Measurements from ENCODE around the gene UTRN.
A peak's percentile ranks its signal among the peaks of the same experiment; 100 is the strongest.

Gene UTRN

DNA sequence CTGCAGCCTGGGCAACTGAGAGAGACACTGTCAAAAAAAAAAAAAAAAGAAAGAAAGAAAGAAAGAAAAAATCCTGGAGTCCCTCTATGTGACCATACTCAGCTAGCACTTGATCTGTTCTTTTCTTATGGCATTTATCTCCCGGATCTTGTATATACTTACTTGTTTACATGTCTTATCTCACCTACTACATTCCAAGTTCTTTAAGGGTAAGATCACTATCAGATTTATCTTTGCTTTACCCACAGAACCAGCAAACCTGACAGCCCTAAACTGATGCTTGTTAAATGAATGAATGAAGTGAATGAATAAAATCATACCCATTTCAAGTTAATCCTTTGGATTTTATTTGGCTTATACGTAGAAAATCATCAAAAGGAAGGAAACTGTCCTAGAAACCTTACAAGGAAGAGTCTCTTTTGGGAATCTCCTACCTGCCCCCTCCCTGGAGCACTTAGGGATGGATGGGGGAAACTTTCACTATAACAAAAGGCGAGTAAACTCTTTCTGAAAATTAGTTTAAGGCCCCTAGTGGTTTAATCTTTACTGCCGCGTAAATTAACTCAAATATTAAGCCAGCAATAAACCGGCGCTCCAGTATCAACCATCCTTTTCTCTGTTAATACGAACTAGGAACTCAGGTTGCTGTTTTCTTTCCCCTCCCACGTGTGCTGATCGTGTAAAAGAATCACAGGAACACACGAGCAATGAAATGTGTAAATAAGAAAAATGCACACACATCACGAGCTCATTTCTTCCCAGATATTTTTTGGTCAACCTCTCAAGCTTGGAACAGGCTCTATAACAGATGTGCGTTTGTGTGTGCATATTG, 1.3 kb upstream of the UTRN start:
- no peak for DNase-seq

DNA sequence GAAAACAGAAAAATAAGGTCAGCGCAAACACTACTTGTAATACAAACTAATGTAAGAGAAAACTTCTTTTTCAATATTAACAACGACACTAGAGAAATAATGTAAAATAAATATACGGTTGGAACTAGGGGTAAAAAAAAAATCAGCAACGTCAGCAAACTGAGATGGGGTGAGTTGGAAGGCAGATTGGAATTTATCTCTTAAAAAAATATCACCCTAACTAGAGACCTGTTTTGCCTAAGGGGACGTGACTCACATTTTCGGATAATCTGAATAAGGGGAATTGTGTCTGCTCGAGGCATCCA, 705 bp upstream of the UTRN start:
- DNase-seq, result no peak

DNA sequence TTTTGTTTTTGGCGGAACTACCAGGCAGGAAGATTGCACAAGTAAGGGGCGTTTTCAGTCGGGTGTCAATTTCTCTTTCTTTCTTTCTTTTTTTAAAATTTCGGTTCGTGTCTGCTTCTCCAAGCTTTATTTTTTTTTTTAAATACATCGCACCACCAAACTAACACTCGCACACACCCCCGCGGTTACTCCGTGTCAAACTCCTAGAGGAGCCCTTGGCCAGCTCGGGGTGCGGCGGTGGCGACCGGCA, 338 bp downstream of the UTRN start:
- peak in 1 of 5 experiments; percentile 69 for DNase-seq

DNA sequence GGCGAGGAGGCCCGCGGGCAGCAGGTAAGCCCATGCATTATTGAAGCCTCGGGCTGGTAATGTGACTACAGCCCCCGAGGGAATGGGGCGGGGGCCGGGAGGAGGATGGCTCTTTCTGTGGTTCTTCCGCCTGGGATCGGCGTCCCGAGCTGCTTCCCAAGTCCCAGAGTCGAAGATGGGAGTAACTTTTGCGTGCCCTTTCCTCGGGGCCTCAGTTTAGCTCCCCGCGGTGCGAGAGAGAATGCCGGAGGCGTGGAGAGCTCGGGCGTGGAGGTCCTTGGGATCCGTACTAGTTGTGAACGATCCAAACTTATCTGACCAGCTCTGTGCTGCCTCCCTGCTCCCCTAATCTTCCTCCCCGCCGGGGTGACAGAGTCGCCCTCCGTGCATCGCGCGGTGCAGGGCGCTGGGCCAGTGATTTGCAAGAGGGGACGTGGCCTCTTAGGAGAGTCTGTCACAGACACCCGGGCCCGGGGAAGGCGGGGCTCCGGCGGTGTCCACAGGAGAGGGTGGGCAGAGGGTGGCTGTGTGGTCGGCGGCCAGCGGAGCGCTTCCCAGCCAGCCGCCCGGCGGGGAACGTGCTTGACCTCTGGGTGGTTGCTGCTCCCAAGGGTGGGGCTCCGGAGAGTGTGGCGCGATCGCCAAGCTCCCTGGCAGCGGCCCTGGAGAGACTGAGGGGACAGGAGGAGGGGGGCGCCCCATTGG, 815 bp downstream of the UTRN start:
- peak in 4 of 5 experiments; percentile 9 to 57 (median 24) for DNase-seq

DNA sequence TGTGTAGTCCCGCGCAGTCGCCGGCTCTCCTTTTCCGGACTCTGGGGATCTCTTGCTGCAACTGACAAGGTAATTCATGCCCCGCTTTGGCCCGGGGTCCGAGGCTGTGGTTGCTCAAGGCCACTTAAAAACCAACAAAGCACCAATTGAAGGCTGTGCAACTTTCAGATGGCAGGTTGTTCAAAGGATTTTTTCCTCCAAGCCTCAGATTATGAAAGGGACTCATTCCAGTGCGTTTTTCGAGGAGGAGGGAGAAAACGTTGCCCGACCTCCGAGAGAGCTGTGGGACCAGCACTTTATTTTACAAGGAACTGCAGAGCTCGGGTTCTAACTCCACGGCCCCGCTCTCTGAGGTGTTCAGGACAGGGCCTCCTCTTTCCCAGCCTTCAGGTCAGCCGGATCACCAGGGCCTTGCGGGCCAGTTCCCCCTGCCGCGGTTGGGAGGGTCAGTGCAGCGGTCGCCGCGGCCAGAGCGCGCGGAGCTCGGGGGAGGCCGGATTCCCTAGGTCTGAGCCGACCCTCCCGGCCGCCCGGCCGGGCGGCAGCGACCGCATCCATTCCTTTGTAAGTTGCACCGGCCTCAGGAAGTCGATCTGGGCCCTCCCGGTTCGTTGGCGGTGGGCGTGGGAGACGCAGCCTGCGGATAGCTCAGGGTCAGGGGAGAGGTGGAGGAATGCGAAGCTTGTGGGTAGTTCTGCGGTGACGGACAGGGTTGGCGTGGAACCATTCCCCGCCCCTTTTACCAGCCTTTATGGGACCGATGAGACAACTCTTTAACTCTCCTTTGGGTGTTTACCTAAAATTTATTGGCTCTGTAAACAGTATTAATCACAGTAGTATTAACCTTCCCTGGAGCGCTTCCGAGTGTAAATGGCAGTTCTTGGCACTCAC, 1.6 kb downstream of the UTRN start:
- peak in 1 of 5 experiments; percentile 45 for DNase-seq

DNA sequence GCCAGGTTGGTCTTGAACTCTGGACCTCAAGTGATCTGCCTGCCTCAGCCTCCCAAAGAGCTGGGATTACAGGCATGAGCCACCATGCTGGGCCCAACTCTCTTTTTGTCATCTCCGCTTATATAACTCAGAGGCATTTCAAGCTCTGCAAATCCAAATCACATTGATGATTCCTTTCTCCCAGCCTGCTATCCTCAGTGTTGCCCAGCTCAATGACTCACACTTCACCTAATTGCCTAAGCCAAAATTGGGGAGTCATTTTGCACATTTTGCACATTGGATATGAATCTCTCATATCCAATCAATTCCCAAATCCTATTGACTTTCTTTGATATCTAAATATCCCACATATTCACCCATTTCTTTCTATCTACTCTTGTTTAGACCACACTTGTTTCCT, 3.9 kb downstream of the UTRN start:
- no peak for DNase-seq

DNA sequence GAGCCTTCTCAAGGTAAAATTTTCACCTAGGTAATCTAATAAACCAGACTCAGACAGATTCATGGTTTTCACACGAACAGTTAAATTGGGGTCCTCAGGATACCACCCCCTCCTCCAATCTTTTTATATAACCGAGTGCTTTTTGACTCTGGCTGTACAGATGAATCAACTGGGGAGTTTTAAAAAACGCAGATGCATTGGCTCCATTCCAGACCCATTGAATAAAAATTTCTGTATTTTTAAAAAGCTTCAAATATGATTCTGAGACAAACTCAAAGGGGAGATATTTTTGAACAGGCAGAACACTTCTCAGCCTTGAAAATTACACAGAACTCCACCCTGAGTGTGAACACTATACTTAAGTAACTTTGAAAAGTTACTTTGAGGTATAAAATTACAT, 7.2 kb downstream of the UTRN start:
- DNase-seq, result no peak

DNA sequence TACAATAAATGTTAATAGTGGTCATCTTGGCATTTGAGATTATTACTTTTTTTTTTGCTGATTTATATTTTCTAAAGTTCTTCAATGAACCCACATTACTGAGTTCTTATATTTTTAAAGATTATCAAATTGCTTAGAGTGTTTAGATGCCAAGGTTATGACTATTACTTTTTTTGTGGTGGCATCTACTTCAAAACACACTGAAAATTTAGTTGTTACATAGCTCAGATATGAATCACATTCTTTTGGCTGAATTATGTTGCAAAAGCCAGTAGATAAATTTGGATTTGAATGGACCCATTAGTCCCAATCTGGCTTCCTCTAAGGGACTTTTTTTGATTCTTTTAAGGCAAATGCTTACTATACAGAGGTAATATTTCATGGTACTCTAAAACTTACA, 8.9 kb downstream of the UTRN start:
- no peak for DNase-seq

DNA sequence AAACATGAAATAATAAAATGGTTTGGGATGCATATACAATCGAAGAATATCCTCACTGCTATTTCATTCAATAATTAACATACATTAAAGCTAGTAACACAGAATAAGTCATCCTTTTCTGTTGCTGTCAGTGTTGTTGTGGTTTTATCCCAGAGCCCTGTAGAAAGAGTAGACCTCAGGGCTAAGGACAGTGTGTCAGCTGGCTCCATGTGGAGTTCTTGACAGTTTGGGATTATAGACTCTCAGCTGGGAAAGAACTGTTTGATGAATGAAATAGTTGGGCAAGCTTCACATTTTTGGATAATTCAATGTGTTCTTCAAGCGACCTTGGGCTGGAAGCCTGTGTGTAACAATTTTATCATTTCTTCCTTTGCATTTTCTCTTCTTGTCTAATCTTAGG, 10.1 kb downstream of the UTRN start:
- DNase-seq, result no peak

DNA sequence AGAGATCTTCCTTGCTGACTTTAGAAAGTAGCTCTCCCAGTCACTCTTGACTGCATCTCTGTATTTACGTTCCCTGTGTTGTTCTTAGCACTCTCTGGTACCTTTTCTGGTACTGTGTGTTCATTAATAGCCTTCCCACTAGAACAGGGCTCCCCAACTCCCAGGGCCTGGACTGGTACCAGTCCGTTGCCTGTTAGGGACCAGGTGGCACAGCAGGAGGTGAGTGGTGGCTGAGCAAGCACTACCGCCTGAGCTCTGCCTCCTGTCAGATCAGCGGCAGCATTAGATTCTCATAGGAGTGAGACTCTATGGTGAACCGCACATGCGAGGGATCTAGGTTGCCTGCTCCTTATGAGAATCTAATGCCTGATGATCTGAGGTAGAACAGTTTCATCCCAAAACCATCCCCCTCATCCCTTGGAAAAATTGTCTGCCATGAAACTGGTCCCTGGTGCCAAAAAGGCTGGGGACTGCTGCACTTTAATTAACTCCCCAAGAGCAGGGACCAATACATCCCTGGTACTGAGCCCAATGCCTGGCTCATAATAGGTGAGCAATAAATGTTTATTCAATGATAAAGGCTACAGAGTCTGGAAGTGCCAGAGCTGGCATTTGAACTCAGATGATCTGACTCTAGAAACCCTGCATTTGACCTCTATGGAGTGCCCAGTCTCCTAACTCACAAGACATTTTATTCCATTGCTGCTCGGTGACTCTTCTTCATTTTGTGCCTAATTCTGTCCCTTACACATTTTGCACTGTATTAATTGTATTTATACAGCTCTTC, 11.0 kb downstream of the UTRN start:
- no peak for DNase-seq

DNA sequence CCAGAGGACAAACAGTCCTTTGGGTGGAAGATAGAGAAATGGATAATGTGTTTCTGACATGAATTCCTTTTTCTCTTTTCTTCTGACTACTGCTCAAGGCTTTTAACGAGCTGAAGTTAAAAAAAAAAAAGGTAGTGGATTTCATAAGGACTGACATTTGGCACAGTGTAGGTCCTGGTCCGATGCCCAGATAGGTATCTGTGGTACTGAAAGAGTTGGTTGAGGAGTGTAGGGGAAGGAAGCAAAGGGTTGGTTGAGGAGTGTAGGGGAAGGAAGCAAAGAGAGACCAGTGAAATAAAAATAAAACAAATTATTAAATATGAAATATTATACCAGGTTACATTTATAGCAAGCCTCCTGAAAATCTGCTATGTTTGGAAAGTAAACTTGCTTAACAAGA, 11.8 kb downstream of the UTRN start:
- no peak for DNase-seq

DNA sequence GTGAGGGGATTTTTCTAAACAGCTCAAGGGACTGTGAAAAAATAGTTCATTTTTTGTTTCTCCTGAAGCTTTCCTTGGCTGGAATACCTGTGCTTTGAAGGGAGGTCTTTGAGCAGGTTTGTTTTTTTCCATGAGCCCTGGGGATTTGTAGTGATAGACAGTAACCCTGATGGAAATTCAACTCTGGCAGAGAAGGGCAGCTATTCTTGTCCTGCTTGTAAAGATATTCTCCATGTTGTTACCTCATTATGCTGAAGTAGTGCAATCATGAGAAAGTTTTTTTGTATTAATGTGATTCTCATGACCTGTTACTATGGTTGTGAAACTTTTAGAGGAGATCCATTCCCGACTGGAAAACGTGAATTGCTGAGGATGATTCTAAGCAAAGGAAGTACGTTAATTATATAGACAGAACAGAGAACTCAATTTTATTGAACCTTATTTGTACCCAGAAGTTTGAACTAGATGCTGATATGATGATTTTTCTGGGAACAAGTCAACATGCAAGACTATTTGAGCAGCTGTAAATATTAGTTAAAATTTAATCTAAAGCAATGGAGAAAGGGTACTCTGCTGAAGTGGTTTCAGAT, 12.5 kb downstream of the UTRN start:
- no peak for DNase-seq

DNA sequence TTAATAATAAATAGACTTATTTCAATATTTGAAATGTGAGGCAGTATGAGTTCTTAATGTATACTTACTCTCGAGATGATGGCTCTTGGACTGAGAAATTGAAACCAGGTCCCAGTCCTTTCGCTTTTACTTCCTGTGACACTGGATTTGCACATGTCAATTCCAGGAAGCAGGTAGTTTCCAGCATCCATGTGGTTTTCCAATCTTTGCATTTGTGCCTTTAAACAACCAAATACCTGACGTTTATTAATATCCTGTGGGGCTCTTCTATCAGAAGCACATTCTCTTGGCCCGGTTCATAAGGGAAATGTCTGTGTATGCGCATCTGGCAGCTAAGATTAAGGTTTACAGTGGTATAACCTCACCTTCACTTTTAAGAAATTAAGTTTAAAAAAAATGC, 13.1 kb downstream of the UTRN start:
- no peak for DNase-seq

DNA sequence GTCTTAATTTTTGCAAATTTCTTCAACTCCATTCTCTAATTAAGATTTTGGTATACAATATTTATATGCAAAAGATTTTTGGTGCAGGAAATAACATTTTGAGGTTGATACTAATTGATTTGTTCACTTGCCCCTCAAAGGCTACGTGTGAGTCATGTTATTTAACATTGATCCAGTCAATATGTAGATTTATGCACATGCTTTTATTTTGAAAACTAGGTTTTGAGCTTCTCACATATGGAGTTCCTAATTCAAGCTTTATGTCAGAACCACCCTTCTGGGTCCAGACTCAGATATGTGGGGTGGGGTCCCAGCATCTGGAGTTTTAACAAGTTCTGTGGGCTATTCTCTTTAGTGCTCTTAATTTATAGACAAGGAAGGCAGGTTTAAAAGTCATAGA, 13.8 kb downstream of the UTRN start:
- DNase-seq, result no peak

DNA sequence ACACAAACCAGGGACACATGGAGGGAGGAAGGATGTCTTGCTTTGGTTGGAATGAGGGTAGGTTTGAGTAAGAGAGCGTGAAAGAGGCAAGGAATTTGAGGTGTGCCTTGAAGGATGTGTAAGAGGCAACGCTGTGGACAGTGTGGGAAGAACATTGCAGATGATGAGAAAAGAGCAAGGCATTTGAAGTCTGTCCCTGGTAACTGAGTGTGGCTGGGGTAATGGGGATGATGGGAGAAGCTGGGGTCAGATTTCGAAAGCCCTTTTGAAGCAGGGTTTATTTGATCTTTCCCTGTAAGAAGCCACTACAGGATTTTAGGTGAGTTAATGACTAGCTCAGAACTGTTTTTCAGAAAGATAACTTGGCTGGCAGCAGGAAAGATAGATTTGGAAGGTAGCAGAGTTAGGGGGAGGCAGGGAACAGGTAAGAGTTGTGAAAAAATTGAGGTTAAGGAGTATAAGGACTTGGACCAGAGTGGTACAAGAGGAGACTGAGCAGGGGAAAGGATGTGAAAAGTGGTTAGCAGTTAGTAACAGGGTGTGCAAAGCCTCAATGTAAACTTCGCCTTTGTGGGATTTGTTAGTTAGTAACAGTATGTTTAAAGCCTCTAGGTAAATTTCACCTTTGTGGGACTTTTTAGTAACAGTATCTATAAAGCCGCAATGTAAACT, 17.7 kb downstream of the UTRN start:
- DNase-seq, result peak in 2 of 5 experiments; percentile 18 to 24

DNA sequence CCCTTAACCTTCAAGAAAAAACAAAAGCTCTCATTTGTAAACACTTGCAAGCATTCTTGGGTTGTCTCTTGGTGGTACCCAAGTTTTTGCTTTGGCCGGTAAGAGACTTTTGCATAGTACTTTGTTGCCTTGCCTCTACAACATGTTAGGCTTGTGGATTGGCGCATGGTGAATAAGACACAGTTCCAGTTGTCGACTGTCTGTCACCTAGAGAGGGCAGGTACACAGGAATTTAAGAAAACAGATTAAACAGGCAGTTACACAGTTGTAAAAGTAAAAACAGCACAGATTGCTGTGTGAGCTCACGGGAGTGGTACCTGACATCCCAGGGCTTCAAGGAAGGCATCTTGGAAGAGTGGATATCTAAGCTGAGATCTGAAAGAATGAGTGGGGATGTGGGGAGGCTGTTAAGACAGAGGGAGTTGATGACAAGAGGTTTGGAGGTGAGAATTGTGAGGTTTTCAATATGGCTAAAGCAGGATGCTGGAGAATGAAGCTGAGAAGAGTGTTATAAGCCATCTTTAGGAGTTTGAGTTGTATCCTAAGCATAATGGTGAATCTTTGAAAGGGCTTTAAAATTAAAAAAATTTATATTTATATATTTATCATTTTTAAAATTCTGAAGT, 19.2 kb downstream of the UTRN start:
- peak in 2 of 5 experiments; percentile 31 to 33 for DNase-seq

DNA sequence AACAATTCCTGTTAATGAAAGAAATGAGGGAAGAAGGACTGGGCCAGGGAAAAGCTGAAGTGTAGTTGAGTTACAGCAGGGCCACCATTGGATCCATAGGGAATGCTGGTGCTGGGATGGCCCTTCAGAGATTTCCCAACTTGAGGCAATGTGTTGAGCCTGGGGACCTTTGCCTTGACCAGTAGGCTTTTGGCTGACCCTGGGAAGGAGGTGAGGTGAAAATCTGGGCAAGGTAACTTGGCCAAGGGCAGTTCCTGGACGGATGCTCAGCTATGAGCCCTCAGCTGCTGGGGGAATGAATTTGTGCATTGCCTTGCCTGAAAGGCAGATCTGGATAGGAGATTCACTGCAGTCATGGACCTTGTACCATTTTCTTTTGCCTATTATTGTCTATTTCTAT, 20.4 kb downstream of the UTRN start:
- DNase-seq, result no peak

DNA sequence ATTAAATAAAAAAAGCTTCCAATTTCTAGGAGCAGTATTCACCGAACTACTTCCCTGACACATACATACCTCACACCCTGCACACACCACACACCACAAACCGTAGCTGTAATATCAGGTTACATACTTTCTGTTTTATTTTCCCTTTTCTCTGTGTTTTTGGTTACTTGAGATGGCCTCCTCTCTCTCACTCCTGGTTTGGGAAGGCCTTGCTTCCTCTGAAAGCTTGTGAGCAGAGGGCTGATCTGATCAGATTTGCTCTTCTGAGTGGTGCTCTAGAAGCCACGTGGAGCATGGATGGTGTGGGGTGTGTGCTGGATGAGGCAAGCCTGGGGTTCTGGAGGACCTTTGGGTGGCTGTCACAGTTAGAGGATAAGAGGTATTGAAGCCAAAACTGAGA, 20.9 kb downstream of the UTRN start:
- DNase-seq, result peak in 2 of 5 experiments; percentile 66 to 82

DNA sequence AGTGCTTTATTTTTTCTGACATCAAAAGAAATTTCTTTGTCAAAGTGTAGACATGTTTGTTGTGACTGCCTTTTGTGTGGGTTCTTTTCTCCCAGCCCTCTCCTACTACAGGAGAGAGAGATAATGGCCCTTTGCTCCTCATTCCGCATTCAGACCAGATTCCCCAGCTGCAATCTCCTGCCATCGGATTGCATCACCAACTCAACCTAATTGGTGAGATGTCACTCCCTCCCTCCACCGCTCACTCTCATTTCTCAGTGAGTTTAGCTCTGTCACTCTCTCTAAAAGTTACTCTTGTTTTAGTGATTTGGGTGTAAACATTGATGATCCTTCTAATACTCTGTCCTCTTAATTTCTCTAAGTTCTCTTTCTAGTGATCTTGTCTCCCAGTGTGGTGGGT, 22.7 kb downstream of the UTRN start:
- DNase-seq, result no peak

DNA sequence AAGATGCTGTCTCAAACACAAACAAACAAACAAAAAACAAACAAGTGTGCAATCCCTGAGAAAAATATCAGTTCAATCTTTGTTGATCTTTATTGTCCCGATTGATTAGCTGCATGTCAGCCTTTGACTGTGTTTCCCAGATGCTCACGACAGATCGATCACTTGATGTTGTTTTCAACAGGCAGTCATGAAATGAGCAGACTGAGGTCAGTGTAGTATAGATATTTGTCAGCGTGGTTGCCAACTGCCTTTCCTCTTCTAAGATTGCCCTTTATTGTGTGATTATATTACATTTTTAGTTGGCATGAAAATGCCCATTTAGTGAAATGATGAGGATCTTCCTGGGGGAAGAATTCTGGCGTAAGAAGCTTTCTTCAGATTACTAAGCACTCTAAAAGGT, 25.6 kb downstream of the UTRN start:
- peak in 1 of 5 experiments; percentile 93 for DNase-seq

DNA sequence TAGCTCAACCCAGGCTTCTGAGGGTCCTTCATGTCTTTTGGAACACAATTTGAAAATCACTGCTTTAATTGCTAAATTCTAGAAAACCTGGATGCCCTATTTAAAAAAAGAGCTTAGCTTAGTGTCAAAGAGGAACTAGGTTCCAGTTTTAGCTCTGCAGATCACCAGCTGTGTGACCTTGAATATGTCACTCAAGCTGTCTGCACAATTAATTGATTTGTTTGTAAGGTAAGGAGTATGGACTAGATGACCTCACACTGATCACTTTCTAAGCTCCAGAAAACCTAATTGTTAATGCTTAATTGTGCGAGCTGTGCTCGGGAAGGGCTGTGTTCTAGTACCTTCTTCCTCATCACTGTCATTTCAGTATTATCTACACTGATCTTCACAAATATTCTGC, 26.2 kb downstream of the UTRN start:
- no peak for DNase-seq

Measured in T-helper 2 cell (primary cell).